Osteocyte (in vitro differentiated cells): ENCODE measurements around the gene KCTD16. TPM values are rescaled to one million over a fixed set of nuclear protein-coding genes. Genes with fewer than 3 reads are reported as not detected.

Source experiments
- DNase-seq: peaks from one replicate; pipeline ENCODE4 v3.0.0; 2021; ENCODE audit warnings: mixed read lengths; ENCODE audit not compliant: unreplicated experiment; ENCODE audit errors: extremely low spot score
- H3K27ac Mint-ChIP-seq: one replicate; pipeline ENCODE4 v1.8.0; 2021; ENCODE audit warnings: mild to moderate bottlenecking, mixed read lengths; ENCODE audit not compliant: unreplicated experiment
- H3K27me3 Mint-ChIP-seq: one replicate; pipeline ENCODE4 v1.8.0; 2021; ENCODE audit warnings: mixed read lengths; ENCODE audit not compliant: unreplicated experiment
- H3K36me3 Mint-ChIP-seq: one replicate; pipeline ENCODE4 v1.8.0; 2021; ENCODE audit warnings: mixed read lengths; ENCODE audit not compliant: unreplicated experiment
- H3K4me1 Mint-ChIP-seq: one replicate; pipeline ENCODE4 v1.8.0; 2021; ENCODE audit warnings: mixed read lengths; ENCODE audit not compliant: unreplicated experiment
- H3K4me3 Mint-ChIP-seq: one replicate; pipeline ENCODE4 v1.8.0; 2021; ENCODE audit warnings: mild to moderate bottlenecking, moderate library complexity, mixed read lengths; ENCODE audit not compliant: unreplicated experiment
- H3K9me3 Mint-ChIP-seq: one replicate; pipeline ENCODE4 v1.8.0; 2021; ENCODE audit warnings: mixed read lengths; ENCODE audit not compliant: unreplicated experiment
- CTCF ChIP-seq: fragments of 200-600 bp; sonication (generic); IDR thresholded peaks from 2 replicates; pipeline ENCODE4 v1.5.0; 2021; ENCODE audit warnings: antibody characterized with exemption, mild to moderate bottlenecking, moderate library complexity
- total RNA-seq: library from RNA; stranded (reverse); gene quantifications from 2 replicates; pipeline ENCODE4 v1.2.1, GENCODE V29; 2021

KCTD16 gene
- total RNA-seq, 1 donor from 2014 or later: 0.51 TPM

- no peak for TF ChIP-seq CTCF
- no peak overlapping the region for H3K27ac Mint-ChIP-seq
- H3K36me3 Mint-ChIP-seq: no peaks in the 10 kb centered on the region
- H3K4me3 Mint-ChIP-seq: no peak overlapping the region
- H3K4me1 Mint-ChIP-seq: peaks cover 7% of the 10 kb centered on the region
- no peaks in the 10 kb centered on the region for H3K9me3 Mint-ChIP-seq
- peaks cover 13% of the 10 kb centered on the region for H3K27me3 Mint-ChIP-seq
- DNase-seq: no peak
Measured at GRCh38 chr5:144196612-144197011, 25.9 kb downstream of the KCTD16 start.

- Mint-ChIP-seq H3K36me3 (no peaks in the 10 kb centered on the region), H3K4me3 (no peak overlapping the region), H3K27ac (peak overlapping the region; percentile 3), H3K9me3 (no peaks in the 10 kb centered on the region), H3K4me1 (peaks cover 7% of the 10 kb centered on the region), H3K27me3 (peaks cover 22% of the 10 kb centered on the region)
- no peak for TF ChIP-seq CTCF
- DNase-seq: no peak
Measured at GRCh38 chr5:144198386-144198785, 27.7 kb downstream of the KCTD16 start.

DNA sequence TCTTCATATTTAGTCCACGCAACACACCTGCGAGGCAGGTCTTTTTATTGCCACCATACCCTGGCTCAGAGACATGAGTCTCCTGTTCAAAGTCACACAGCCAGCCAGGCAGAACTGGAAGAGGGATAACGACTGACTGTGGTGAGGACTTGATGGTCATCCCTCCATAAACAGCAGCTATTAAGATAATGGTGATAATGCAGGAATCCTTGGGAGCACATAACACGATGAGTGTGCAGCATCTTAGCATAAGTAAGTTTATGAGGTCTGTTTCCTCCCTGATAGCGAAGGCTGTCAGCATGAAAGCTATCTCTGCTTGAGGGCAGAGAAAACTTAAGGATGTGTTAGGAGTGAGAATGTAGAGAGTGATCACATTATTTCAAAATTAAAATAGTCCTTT lies 30.9 kb downstream of the KCTD16 start:
- Mint-ChIP-seq H3K36me3 (no peaks in the 10 kb centered on the region), H3K4me3 (no peak overlapping the region), H3K27me3 (peaks cover 24% of the 10 kb centered on the region), H3K4me1 (peaks cover 22% of the 10 kb centered on the region), H3K9me3 (no peaks in the 10 kb centered on the region), H3K27ac (no peak overlapping the region)
- DNase-seq: no peak
- TF ChIP-seq CTCF: no peak

DNA sequence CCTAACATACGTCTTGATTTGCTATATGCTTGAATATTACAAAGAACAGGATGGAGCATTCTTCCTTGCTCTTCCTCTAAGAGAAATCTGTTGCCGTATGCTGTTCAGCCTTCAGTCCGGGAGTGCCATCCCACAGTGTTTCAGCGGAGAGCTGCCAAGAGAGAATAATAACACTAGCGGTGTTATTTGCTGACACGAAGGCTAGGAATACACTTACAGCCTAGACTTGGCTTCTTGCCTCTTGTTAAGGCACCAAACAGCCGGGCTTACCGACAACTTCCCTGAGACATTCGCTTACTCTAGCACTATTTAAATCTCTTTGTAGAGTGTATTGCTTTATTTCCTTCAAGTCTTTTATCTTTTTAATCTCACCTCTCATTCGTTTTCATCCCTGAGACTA lies 31.4 kb downstream of the KCTD16 start:
- no peaks in the 10 kb centered on the region for H3K9me3 Mint-ChIP-seq
- H3K4me3 Mint-ChIP-seq: no peak overlapping the region
- H3K27me3 Mint-ChIP-seq: peaks cover 24% of the 10 kb centered on the region
- peaks cover 22% of the 10 kb centered on the region for H3K4me1 Mint-ChIP-seq
- no peak for DNase-seq
- no peak for TF ChIP-seq CTCF
- H3K36me3 Mint-ChIP-seq: no peaks in the 10 kb centered on the region
- H3K27ac Mint-ChIP-seq: no peak overlapping the region

- H3K4me1 Mint-ChIP-seq: peaks cover 22% of the 10 kb centered on the region
- no peaks in the 10 kb centered on the region for H3K9me3 Mint-ChIP-seq
- H3K27ac Mint-ChIP-seq: no peak overlapping the region
- no peaks in the 10 kb centered on the region for H3K36me3 Mint-ChIP-seq
- H3K4me3 Mint-ChIP-seq: no peak overlapping the region
- peaks cover 28% of the 10 kb centered on the region for H3K27me3 Mint-ChIP-seq
- DNase-seq: no peak
- no peak for TF ChIP-seq CTCF
Measured at GRCh38 chr5:144202726-144203125, 32.1 kb downstream of the KCTD16 start.
